ENCODE measurements around the gene GOLPH3. TPM values are rescaled to one million over a fixed set of nuclear protein-coding genes. Genes with fewer than 3 reads are reported as not detected.

The GOLPH3 gene
- total RNA-seq, 1 experiment from 2014 or later = 69.2 TPM

GRCh38 chr5:32147959-32148358 is 26.2 kb downstream of the GOLPH3 start:
- Histone ChIP-seq H3K9me2 (ENCODE audit: insufficient read depth) (no peaks in the 10 kb centered on the region), H3K4me3 (replicated peaks in 1 of 2; ENCODE audit: low read depth in 1 of 2, low read length in 2 of 2) (no peak overlapping the region), H3K4me1 (ENCODE audit: control insufficient read depth in 1 of 2, insufficient read depth in 2 of 2, low read length in 2 of 2) (peaks cover 0 to 2% of the 10 kb centered on the region in 2 experiments; a peak in 1 of 4 replicates), H3K9ac (ENCODE audit: low read length) (no peak overlapping the region), H3K27me3 (ENCODE audit: insufficient read depth, low read length) (no peaks in the 10 kb centered on the region), H3K9me3 (ENCODE audit: control insufficient read depth in 1 of 2, insufficient read depth in 1 of 2, low read depth in 1 of 2, low read length in 2 of 2) (no peaks in the 10 kb centered on the region), H3K4me2 (ENCODE audit: low read length) (no peak overlapping the region), H2AFZ (ENCODE audit: low read depth, low read length, poor library complexity, severe bottlenecking) (no peak overlapping the region), H3K36me3 (ENCODE audit: control insufficient read depth in 1 of 2, insufficient read depth in 2 of 2, low read length in 2 of 2) (peaks cover 0 to 3% of the 10 kb centered on the region in 2 experiments; a peak in 1 of 4 replicates), H4K20me1 (ENCODE audit: insufficient read depth) (peaks cover 46% of the 10 kb centered on the region; the same call in 1 of the 2 replicates), H3K79me2 (ENCODE audit: insufficient read depth, low read length) (peaks cover 97% of the 10 kb centered on the region), H3K27ac (ENCODE audit: low read depth, low read length) (no peak overlapping the region)
- ATAC-seq = no peak
- POLR2A ChIA-PET = no interaction called here
- BruUV-seq (replicated peaks) = no TSS peak
- RAD21 ChIA-PET (ENCODE audit: low non-redundant PET in 1 of 2, low total read pairs in 2 of 2, uncharacterized antibody in 2 of 2, unreplicated experiment in 2 of 2) = no interaction called here
- CTCF ChIA-PET = no interaction called here
- DNase-seq (ENCODE audit: low read depth, low spot score) = no peak
- TF ChIP-seq, protein P1, sequence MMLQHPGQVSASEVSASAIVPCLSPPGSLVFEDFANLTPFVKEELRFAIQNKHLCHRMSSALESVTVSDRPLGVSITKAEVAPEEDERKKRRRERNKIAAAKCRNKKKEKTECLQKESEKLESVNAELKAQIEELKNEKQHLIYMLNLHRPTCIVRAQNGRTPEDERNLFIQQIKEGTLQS (IDR thresholded peaks at IDR 0.05) = no peak
- TF ChIP-seq EGR1 (IDR thresholded peaks at IDR 0.05; ENCODE audit: low read depth) = no peak
- no peak for TF ChIP-seq CBX3 (IDR thresholded peaks at IDR 0.05; ENCODE audit: low read depth)
- no peak for TF ChIP-seq FOSL1 (IDR thresholded peaks at IDR 0.05; ENCODE audit: low read depth)
- TF ChIP-seq, protein P2, sequence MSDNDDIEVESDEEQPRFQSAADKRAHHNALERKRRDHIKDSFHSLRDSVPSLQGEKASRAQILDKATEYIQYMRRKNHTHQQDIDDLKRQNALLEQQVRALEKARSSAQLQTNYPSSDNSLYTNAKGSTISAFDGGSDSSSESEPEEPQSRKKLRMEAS (IDR thresholded peaks at IDR 0.05) = no peak
- no peak for TF ChIP-seq ZBTB33 (IDR thresholded peaks at IDR 0.05; ENCODE audit: extremely low read depth, insufficient replicate concordance, low read length)
- no peak for TF ChIP-seq SIN3A (IDR thresholded peaks at IDR 0.05; ENCODE audit: low read depth)
- TF ChIP-seq JUND (IDR thresholded peaks at IDR 0.05) = no peak
- no peak for TF ChIP-seq CTCF (IDR thresholded peaks at IDR 0.05 in 2 of 3, conservative IDR thresholded peaks at IDR 0.05 in 1 of 3; ENCODE audit: borderline replicate concordance in 1 of 3, insufficient read depth in 1 of 3, low read depth in 2 of 3, low read length in 2 of 3)
- no peak for TF ChIP-seq ZNF274 (IDR thresholded peaks at IDR 0.05; ENCODE audit: low read depth, low read length)
- no peak for TF ChIP-seq EZH2phosphoT487 (IDR thresholded peaks at IDR 0.05; ENCODE audit: borderline replicate concordance)
- TF ChIP-seq, protein P3, sequence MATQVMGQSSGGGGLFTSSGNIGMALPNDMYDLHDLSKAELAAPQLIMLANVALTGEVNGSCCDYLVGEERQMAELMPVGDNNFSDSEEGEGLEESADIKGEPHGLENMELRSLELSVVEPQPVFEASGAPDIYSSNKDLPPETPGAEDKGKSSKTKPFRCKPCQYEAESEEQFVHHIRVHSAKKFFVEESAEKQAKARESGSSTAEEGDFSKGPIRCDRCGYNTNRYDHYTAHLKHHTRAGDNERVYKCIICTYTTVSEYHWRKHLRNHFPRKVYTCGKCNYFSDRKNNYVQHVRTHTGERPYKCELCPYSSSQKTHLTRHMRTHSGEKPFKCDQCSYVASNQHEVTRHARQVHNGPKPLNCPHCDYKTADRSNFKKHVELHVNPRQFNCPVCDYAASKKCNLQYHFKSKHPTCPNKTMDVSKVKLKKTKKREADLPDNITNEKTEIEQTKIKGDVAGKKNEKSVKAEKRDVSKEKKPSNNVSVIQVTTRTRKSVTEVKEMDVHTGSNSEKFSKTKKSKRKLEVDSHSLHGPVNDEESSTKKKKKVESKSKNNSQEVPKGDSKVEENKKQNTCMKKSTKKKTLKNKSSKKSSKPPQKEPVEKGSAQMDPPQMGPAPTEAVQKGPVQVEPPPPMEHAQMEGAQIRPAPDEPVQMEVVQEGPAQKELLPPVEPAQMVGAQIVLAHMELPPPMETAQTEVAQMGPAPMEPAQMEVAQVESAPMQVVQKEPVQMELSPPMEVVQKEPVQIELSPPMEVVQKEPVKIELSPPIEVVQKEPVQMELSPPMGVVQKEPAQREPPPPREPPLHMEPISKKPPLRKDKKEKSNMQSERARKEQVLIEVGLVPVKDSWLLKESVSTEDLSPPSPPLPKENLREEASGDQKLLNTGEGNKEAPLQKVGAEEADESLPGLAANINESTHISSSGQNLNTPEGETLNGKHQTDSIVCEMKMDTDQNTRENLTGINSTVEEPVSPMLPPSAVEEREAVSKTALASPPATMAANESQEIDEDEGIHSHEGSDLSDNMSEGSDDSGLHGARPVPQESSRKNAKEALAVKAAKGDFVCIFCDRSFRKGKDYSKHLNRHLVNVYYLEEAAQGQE (IDR thresholded peaks at IDR 0.05; ENCODE audit: low read depth) = no peak
- no peak for TF ChIP-seq YY1 (IDR thresholded peaks at IDR 0.05; ENCODE audit: extremely low read depth, insufficient replicate concordance, low read depth, low read length)
- no peak for TF ChIP-seq ZFX (IDR thresholded peaks at IDR 0.05)
- no peak for TF ChIP-seq SRF (IDR thresholded peaks at IDR 0.05; ENCODE audit: low read depth)
- intact Hi-C loops (cut with micrococcal nuclease) = no loop called here

All from HCT116 (cell line).